Activated CD8-positive, alpha-beta memory T cell treated with anti-CD3 and anti-CD28 coated beads for 24 hours (primary cell): Measurements from ENCODE around the gene TREM2.
"Not testable (repeated sequence)": the region's sequence is repeated elsewhere in the genome, so short reads cannot be mapped to it uniquely, and the experiment has no call there.

Source experiments
- DNase-seq: peaks from one replicate; pipeline ENCODE4 v3.0.0-alpha.2; 2020

Gene TREM2

DNA sequence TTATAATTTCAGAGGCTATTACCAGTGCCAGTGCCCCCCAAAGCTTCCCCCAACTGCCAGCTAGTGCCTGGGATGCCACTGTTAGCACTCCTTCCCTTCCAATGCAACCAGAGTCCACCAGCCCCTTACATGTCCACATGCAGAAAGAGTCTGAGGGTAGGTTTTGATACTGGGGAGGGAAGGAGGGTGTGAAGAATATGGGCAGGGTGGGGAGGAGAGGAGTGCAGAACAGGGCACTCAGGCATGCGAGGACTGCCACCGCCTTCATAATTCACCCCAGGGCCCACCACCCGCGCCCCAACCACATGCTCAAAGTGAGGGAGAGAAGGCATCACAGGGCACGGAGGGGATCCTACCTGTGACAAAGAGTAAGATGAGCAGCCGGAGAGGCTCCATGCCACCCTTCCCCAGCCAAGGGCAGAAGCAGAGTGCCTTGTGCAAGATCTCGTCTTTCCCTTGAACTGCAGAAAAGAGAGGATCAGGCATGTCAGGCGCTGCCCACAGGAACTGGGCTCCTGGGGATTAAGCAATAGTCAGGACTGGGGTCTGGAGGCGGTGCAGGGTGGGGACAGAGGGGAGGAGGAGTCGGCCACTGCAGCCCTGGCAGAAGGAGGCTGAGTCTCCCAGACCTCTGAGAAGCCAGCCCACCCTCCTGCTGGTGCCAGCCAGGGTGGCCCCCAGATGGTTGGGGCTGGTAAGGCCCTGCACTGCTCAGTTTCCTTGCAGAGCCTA, at the start of gene TREM2:
Gene TREM2 (minus strand): TSS at position 430 of the 732 bp plus-strand sequence. CDS start 34 bp downstream, at position 396.
- no peak for DNase-seq

GRCh38 chr6:41209547-41210320, 46.8 kb upstream of the TREM2 start:
- DNase-seq: peak; percentile 47

GRCh38 chr6:41208439-41209106, 45.7 kb upstream of the TREM2 start:
- no peak for DNase-seq

- no peak for DNase-seq
Measured at GRCh38 chr6:41204156-41204555, 41.2 kb upstream of the TREM2 start.

DNA sequence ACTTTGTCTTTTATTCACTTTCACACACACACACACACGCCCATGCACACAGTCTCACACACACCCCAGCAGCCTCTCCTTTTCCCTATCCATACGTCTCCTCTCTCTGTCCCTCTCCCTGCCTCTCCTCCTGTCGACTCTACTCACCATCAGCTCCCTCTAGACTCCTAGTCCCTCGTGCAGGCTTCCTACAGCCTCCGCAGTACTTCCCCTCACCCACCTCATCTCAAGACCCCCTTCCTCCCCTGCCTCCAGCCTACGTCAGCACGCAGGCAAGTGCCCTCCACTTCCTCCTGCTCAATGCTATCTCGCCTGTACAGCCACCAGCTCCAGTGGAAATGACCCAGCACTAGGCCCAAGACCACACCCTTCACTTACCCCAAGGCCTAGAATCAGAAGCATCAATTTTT, 38.9 kb upstream of the TREM2 start:
- DNase-seq: peak; percentile 59

- DNase-seq: peak; percentile 73
Measured at GRCh38 chr6:41200901-41201763, 38.2 kb upstream of the TREM2 start, which contains the start of gene TREML2. TREML2 (minus strand) TSS chr6:41201149; CDS start chr6:41201008, 141 bp downstream.

GRCh38 chr6:41200296-41200900, 37.5 kb upstream of the TREM2 start:
- DNase-seq: peak; percentile 79

DNA sequence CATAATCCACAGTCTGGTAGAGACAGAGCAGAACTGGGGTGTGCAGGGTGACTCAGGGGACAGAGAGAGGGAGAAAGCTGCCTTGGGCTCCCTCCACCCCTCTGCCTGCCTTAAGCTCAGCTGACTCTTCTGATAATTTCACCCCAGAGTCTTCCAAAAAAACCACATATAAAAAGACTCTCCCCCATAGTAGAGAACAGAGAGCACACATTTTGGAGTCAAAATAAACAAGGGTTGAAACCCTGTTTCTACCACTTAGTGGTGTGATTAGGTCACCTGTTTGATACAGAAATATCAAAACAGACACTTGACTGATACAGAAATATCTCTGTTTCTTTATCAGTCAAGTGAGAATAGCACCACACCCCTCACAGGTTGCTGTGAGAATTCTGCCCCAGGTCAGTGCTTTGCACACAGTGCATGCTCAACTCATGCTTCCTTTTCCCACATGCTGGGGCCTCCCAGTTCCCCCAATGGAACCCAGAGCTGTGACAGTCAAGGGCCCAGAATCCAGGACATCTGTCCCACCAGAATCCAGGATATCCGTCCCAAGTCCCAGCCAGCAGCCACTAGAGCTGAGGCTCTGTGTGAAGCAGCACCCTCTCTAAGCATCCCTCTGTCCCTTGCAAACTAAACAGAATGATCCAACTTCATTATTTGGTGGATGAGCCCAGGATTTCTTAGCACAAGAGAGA, 36.8 kb upstream of the TREM2 start:
- DNase-seq: peak; percentile 73

- DNase-seq: no peak
Measured at GRCh38 chr6:41197234-41197633, 34.3 kb upstream of the TREM2 start.

GRCh38 chr6:41194386-41194785, 31.5 kb upstream of the TREM2 start:
- DNase-seq: no peak

- no peak for DNase-seq
Measured at GRCh38 chr6:41193884-41194283, 31.0 kb upstream of the TREM2 start.

DNA sequence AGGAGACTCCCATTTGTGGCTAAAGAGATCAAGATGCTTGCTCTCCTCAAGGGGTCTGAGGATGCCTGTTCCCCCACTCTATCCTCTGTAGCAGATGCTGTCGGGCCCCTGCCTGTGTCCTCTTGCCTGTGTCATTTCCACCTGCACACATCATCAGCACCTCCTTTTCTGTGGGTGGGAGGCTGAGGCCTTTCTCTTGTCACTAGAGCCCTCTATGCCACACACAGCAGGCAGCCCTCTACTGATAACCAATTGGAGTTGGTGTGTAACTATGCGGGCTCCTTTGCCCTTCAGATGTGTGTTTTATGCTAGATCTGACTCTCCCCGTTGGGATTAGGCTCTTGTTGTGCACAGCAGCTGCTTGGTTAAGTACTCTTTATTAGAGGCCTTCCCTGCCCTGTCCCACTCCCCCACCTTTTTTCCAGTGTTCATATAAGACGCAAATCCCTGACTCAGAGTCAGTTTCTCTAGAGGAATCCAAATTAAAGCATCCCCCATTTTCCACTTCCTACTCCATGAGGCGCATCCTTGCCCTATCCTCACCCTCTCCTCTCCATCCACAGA, 30.3 kb upstream of the TREM2 start:
- DNase-seq: no peak

GRCh38 chr6:41191569-41191968, 28.7 kb upstream of the TREM2 start:
- DNase-seq: peak; percentile 78

- DNase-seq: no peak
Measured at GRCh38 chr6:41190791-41191190, 27.9 kb upstream of the TREM2 start.

DNA sequence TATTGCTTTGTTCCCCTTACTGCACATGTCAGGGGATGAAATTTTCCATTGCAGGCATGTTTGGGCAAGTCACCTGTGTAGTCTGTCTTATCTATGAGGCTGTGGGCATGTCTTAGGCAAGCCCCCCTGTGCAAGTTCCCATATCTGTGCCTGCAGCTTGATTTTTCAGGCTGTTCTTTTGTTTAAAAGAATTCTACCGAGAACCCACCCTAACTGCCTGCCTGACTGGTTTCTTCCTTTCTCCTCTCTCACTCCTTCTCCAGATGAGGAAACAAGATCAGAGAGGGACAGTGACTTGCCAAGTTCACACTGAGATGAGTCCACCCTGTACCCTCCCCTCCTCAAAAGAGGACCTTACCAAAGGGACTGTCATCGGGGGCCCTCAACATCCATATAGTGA, 27.1 kb upstream of the TREM2 start:
- DNase-seq: no peak

GRCh38 chr6:41189046-41189445, 26.1 kb upstream of the TREM2 start:
- DNase-seq: not testable (repeated sequence)

DNA sequence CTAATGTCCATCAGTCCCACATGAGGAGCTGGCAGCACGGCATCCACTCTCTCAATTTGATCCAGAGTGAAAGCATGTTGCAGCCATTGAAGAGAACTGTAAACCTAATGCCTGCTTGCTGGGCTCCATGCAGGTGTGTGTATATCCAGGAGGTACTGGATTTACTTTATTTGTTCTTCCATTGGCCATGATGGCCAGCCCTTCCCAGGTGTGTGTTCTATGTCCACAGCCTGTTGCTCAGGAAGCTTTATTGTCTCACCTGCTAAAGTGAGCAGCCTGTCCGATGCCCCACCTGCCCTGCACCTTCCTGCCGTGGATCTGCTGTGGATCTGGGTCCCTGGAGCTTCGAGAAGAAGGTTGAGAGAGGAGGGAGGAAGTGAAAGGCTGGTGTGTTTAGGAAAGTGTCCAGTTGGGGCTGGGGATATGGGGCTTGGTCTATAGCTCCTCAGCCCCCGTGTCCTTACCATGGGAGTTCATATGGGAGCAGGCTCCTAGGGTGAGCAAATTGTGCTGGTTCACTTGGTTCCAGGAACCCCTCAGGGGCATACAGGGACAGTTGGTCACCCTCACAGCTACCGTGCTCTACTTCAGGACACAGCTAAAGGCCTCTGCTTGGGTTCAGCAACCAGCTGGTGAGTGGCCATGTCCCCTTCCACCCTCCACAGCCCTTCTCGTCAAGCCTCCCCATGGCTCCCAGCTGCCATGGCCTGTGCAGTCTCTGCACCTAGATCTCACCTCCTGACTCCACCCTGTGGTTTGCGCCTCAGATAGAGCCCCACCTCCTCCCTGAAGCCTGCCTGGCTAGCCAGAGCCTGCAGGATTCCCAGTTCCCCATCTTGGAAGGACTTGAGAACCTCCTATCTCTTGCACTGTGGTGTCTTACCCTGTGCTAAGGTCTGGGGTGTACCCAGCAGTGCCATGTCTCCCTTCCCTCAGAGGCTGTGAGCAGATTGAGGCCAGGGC, 25.3 kb upstream of the TREM2 start:
- no peak for DNase-seq

GRCh38 chr6:41186031-41186562, 23.2 kb upstream of the TREM2 start:
- DNase-seq: no peak

GRCh38 chr6:41184761-41185160, 21.8 kb upstream of the TREM2 start:
- no peak for DNase-seq
